NOMO-1 (cell line): ENCODE data around the gene HAP1.

ENCODE experiments used
- DNase-seq, 2 experiments: peaks; one replicate each; lab custom pipeline; 2025; ENCODE audit not compliant: unreplicated experiment in 2 of 2; lab: John Stamatoyannopoulos, UW

Gene HAP1

DNA sequence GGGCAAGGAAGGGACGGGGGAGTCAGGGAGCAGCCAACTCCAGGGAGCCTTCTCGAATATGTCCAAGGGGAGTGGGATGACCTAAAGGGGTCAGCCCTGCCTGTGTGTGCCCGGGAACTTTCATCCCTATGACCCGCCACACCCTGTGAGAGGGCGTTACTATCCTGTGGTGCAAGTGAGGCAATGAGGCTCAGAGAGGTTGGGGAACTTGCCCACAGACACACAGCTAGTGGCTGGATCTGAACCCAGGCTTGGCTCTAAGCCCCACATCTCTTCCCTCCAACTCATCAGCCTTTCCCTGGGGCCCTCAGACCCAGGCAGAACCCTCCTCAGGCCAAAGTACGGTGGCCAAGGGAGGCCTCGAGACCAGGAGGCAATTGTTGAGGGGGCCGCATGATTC, 28.9 kb upstream of the HAP1 start:
- no peak for DNase-seq

DNA sequence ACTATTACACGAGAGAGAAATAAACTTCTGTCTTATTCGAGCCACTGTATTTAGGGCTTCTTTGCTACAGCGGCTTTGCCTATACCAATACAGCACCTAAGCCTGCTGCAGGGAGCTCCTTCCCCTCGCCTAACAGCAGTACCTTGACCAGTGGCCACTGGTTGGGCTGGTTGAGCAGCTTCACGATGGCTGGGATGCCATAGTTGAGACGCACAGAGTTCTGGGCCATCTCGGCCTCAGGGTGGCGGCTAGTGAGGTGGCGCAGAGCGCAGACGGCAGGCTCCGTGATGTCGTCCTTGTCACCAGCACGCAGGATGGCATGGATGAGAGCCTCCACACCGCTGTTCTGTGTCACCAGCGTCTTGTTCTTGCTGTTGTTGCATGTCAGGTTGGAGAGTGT, 28.4 kb upstream of the HAP1 start:
- no peak for DNase-seq

DNA sequence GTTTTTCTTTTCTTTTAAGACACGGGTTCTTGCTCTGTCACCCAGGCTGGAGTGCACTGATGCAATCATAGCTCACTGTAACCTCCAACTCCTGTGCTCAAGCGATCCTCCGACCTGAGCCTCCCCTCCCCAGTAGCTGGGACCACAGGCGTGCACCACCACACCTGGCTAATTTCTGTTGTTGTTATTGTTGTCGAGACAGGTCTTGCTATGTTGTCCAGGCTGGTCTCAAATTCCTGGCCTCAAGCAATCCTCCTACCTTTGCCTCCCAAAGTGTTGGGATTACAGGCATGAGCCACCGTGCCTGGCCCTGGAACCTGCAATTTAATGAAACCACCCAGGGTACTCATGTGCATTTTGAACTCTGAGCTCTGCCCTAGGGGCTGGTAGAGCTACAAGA, 27.9 kb upstream of the HAP1 start:
- DNase-seq, result no peak

DNA sequence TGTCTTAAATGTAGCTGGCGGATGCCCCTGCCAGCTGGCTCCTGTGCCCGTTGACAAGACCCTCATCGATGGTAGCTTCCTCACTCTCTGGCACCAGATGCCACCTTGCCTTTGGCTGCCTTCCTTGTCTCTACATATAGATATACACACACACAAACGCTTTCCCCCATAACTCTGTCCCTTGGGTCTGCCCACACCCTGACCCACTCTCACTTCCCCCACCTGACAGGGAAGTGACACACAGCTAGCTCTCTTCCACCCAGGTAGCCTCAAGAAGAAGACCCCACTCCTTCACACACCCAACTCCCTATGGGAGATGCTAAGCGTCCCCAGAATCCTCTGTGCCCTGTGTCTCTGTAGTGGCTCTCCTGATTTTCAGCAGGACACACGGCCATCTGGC, 26.4 kb upstream of the HAP1 start:
- no peak for DNase-seq

DNA sequence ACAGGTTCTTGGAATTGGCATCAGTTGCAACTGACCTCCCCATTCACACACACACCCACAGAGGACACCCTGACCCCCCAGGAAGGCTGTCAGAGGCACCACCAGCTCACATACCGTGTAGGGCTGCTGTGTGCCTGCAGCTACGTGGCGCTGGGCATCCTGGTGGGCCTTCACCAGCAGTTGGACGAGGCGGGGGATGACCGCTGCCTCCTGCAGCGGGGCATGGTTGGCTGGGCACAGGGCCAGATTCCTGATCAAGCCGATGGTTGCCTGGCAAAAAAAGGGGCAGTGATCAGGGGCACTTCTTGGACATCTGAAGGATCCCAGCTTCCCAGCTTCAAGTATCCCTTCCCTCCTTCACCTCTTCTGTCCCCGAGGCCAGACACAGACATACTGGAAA, 24.2 kb upstream of the HAP1 start:
- DNase-seq, result no peak

DNA sequence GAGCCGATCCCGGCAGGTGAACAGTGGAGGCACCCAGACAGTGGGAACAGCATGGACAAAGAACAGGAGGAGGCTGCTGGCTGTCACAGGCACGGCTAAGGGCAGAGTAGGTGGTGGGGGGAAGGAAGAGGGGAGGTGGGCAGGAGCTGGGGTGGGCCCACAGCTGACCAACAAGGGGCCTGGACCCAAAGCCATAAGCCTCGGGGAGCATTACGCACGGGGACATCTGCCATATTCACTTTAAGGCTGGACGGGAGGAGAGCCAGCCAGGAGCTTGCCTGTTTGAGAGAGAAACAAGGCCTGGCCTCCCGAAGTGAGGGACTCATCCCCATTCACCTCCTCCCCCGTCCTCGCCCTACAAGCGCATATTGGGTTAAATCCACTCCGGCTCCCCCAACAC, 19.6 kb upstream of the HAP1 start:
- DNase-seq, result no peak

DNA sequence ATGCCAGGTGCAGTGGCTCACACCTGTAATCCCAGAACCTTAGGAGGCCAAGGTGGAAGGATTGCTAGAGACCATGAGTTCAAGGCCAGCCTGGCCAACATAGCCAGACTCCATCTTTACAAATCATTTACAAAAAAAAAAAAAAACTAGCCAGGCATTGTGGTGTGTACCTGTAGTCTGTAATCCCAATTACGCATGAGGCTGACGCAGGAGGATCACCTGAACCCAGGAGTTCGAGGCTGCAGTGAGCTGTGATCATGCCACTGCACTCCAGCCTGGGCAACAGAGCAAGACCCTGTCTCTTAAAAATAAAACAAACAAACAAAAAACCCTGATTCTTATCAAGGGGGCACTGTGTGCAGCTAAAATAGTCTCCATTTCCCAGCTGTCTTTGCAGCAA, 16.8 kb upstream of the HAP1 start:
- no peak for DNase-seq

DNA sequence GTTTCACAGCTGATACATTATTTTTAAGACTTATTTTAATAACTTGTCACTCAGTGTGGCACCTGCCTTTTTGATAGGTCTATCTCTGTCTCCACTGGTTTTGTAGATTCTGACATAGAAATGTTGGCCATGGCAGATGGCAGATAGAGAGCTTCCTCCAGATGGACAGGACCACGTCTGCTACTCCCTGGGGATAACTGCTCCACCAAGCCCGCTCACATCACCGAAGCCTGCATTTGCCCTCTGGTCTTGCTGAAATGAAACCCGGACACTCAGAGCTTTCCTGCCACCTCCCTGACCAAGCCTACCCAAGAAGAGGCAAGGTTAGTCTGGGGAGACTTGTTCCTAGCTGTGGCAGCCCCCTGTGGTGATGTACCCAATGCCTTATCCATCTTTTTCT, 16.4 kb upstream of the HAP1 start:
- DNase-seq, result no peak

DNA sequence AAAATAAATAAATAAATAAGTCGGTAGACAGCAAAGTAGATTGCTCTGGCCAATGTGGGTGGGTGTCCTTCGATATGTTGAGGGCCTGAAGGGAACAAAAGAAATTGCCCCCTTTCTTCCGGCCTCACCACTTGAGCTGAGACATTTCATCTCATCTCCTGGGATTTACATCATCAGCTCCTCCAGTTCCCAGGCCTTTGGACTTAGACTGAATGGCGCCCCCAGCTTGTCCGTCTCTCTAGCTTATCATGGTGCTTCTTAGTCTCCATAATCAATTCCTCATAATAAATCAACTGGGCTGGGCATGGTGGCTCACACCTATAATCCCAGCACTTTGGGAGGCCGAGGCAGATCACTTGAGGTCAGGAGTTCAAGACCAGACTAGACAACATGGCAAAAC, 13.8 kb upstream of the HAP1 start:
- no peak for DNase-seq

DNA sequence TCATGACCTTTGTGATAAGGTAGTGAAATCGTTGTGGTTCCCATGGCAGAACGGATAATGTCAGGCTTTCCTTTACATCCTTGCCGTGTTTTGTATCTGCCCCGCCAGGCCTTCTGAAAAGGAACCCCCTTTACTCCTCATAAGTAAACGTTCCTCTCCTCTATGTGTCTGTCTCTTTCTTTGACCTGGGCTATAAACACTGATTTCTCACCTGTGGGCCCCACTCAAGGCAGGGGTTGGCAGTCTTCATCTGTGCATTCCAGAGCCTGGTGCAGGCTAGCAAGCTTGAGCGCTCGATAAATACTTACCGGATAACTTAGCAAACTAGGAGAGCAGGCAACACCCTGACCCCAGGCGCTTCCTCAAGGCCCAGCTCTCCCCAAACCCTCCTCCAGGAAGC, 7.3 kb upstream of the HAP1 start:
- no peak for DNase-seq

DNA sequence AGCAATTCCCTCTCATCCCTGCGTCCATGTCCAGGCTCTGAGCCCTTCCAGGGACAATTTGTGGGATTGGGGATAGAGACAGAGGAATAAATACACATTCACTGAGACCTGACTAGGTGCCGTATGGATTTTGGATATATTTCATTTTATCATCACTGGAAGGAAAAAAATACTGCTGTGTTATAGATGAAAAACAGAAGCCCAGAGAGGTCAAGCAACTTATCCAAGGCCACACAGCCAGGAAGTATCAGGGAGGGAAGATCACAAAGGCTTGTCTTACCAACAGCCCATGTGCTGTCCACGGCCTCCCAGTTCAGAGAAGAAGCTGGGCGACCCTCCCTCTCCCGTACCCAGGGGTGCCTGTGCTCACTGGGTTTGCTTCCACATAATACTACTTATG, 6.1 kb upstream of the HAP1 start:
- DNase-seq, result no peak

DNA sequence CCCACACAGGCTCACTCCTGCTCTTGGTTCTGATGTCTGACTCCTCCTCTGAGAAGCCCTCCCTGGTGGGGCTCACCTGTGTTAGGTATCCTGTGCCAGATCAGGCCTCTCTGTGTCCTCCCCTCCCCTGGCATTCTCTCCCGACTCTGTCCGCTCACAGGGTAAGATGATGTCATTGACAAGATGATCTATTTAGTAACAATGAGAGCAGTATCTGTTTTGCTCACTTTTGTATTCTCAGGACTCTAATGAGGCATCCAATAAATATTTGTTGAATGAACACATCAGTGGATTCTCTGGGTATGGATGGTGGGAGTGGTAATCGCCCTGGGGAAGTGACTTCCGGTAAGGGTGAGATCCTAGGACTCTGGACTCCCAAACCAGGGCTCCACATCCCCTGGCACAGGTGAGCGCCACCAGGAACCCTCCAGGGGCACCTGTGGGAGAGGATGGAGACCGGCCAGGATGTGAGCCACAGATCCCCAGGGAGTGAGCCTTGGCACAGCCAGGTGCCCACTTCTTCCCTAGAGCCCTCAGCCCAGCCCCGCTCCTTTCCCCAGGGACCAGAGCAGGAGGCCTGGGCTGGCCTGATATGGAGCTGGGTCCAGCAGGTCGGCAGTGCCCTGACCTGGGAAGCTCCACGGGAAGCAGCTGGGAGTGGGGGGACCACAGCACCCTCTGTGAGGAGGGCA, 5.4 kb upstream of the HAP1 start:
- DNase-seq, result no peak

DNA sequence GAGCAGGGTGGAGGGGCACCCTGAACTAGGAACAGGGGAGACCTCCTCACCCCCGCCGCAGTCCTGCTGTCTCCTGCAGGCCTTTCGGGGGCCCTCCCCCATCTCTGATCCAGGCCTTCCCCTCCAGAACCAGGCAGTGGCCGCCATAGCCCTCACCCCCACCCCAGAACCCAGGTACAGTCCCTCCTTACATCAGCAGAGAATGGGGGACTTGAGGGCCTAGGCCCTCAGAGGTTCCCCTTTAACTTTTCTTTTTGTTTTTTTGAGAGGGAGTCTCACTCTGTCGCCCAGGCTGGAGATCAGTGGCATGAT, 4.3 kb upstream of the HAP1 start:
- DNase-seq, result no peak

DNA sequence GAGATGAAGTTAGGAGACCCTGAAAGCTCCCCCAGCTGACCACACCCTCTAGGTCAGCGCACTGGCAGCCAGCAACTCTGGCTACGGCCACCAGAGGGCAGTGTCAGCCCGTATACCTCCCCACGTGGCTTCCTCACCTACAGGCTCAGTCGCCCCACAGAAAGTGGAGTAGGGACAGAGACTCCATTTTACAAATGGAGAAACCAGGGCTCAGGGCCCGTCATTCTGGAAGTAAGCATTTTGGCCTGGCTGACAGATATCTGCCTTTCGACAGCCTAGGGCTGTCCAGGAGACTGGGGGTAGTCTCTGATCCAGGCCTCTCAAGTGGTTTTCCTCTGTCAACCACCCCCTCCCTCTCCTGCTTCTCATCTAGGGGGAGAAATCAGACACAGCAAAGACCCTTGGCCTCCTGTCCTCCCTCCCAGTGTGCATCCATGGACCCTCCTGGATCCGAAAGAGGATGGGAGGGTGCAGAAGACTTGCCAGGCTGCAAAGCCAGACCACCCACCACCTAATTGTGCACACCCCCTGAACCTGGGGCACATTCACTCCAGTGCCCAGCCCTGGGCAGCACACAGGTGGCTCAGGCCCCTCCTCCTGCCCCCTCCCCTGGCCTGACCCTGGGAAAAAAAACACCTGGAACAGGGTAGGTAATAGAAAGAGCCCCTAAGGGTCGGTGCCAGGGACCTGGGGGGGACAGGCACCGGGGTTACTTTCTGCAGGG, 3.8 kb upstream of the HAP1 start:
- DNase-seq, result peak; percentile 51 to 71

DNA sequence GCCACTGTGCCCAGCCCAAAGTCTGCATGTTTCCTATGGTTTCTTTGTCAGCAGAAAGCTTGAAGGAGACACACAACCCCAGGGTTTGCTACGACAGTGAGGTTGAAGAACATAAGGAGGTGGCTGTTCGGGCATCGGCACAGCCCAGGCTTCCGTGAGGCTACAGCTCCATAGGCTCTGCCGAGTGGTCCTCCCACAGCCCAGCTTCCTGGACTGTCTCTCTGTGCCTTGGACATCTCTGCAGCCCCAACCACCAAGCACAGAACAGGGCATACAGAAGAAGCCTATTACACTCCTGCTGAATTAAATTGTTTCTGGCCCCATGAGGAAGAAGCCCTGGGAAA, 3.2 kb upstream of the HAP1 start:
- DNase-seq, result no peak

DNA sequence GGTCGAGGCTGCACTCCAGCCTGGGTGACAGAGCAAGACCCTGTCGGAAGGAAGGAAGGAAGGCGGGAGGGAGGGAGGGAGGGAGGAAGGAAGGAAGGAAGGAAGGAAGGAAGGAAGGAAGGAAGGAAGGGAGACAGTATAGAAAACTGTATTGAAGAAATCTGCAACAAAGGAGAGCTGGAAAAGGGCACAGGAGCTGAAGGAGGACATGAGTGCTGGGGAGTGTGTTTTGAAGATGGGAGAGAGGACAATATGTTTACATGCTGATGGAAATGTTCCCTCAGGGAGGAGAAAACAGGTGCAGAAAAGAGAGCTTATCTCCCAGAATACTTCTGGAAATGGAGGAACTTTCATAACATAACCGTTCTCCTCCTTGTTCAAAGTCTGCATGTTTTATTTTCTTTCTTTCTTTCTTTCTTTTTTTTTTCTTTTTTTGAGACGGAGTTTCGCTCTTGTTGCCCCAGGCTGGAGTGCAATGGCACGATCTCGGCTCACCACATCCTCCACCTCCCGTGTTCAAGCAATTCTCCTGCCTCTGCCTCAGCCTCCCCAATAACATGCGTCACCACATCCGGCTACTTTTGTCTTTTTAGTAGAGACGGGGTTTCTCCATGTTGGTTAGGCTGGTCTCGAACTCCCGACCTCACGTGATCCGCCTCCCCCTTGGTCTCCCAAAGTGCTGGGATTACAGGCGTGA, 2.7 kb upstream of the HAP1 start:
- DNase-seq, result no peak

DNA sequence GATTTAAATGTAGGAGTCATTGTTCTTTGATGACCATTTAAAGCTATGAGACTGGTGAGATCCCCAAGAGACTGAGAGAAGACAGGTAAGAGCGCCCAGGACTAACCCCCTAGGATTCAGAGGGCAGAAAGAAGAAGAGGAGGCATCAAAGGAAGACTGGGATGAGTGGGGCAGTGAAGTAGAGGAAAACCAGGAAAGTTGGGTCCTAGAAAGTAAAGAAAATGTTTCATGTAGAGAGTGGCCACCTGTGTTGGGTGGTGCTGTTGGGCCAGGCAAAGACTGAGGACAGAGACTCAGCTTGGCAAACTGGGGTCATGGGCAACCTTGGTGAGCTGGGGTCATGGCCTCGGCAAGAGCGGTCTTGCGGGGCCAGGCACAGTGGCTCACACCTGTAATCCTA, 1.3 kb upstream of the HAP1 start:
- no peak for DNase-seq

DNA sequence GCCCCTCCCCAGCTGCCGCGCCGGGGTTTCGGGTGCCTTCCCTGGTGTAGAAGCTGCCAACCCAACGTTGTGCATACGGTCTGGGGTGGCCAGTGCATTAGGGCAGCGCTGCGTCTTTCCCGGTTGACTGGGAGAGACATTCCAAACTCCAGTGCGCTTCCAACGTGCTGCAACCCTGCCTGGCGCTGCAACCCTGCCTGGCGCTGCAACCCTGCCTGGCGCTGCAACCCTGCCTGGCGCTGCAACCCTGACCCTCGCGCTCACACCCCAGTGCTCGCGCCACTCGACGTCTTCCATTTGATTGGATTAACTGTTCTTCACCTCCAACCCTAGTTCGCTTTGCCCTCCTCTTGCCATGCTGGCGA, 488 bp upstream of the HAP1 start:
- DNase-seq, result no peak

DNA sequence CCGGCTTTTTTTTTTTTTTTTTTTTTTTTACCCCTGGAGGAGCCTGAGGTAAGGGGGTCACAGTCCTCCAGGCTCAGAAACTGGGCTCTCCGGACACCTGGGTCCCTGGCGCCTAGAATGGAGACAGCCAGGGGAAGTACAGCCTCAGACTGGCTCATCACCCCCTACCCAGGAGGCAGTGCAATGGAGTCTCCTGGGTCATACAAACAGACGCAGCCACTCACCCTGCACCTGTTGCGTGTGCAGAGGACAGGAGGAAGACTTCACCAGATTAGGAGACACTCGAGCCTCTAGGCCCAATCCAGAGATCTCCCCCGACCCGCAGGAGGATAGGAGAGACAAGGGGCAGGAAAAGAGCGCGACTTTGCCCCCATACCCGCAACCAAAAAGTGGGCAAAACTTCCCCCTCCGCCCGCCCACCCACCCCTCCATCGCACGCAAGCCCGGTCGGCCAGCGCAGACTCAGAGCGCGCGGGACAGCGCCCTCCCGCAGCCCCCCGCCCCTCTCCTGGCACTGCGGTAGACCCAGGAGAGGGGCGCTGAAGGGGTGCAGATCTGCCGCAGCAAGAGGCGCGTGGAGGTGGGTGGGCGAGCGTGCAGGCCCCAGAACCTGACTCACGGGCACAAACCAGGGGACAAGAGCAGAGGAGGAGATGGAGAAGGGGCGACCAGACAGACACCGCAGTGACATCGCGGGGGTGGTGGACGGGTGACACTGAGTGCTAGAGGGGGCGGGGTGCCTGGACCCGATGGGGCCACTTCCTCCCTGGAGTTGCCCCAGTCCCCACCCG, 900 bp downstream of the HAP1 start:
- no peak for DNase-seq

DNA sequence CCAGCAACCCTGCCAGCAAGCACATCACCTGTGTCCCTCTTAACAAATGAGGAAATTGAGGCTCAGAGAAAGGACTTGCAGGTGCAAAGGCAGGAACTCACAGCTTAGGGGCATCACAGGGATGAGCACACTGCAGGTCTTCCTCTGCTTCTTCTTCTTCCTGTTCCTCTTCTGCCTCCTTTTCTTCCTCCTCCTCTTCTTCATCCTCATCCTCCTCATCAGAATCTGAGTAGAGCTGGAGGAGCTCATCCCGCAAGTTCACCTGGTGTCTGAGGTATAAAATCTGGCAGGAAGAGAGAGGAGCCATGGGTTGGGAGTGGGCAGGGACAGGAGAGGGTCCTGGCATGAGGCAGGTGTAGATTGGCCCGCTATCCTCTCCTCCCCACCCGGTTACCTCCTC, 2.6 kb downstream of the HAP1 start:
- no peak for DNase-seq

DNA sequence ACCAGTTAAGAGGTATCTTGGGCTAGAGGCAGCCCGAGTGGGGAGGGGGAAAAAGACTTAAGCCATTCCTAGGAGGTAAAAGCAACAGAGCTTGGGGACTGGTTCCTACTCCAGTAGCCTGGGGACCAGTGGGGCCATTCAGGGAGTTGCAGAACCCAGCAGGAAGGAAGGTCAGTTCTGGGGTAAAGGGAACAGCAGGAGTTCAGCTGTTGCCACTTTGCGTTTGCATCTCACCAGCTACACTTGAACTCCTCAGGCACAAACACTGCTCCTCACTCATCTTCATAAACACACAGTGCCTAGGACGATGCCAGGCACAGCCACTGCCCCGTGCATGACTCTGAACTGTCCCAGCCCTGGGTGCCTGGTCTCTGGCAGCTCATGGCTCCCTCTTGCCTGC, 4.0 kb downstream of the HAP1 start:
- no peak for DNase-seq

DNA sequence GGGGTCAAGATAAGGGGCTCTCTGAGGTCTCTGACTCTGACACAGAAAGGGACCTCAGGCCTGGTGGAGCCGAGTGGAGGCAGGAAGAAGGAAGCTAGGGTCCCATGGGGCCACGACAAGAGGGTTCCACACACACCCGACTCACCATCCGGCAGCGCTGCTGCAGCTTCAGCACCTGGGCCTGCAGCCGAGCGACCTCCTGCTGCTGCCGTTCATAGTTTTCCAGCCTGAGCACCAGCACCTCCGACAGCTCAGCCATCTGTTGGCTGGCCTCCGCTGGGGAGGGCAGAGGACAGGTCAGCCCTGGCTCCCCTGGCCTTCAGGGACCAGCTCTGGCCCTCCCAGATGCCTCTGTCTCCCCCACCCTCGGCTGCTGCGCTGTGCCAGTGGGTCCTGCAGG, 6.4 kb downstream of the HAP1 start:
- DNase-seq, result no peak
